Small intestine (tissue), 16 donors: ENCODE results near the gene JUNB. TPM values are rescaled to one million over a fixed set of nuclear protein-coding genes. Genes with fewer than 3 reads are reported as not detected.

Experiments used
- DNase-seq, 2 donors: peaks; one replicate each; pipeline versions ENCODE4 v3.0.0 to v3.0.0-alpha.2; 2013
- FAIRE-seq: peaks from 2 replicates; lab custom pipeline; 2012; peaks lifted over from hg19 to GRCh38; lab: Jason Lieb, UNC
- H3K27ac ChIP-seq, 3 donors: one replicate each; pipeline ENCODE4 v1.5.1; 2013; ENCODE audit warnings: low read length in 2 of 3, mild to moderate bottlenecking in 2 of 3, control low read depth in 1 of 3, inconsistent platforms in 1 of 3, low read depth in 1 of 3, moderate library complexity in 1 of 3
- H3K27me3 ChIP-seq, 3 donors: one replicate each; pipeline ENCODE4 v1.6.1; 2013; ENCODE audit warnings: low read length in 3 of 3, inconsistent platforms in 1 of 3; ENCODE audit not compliant: control insufficient read depth in 3 of 3, insufficient read depth in 3 of 3
- H3K36me3 ChIP-seq, 3 donors: one replicate each; pipeline ENCODE4 v1.6.1; 2013; ENCODE audit warnings: low read length in 3 of 3, inconsistent platforms in 1 of 3, low read depth in 1 of 3, mild to moderate bottlenecking in 1 of 3, moderate library complexity in 1 of 3; ENCODE audit not compliant: control insufficient read depth in 3 of 3, insufficient read depth in 2 of 3
- H3K4me1 ChIP-seq, 3 donors: one replicate each; pipeline ENCODE4 v1.6.1; 2013; ENCODE audit warnings: low read length in 2 of 3, inconsistent platforms in 1 of 3, low read depth in 1 of 3, mild to moderate bottlenecking in 1 of 3, moderate library complexity in 1 of 3; ENCODE audit not compliant: control insufficient read depth in 3 of 3, insufficient read depth in 2 of 3
- H3K4me3 ChIP-seq, 3 donors: one replicate each; pipeline ENCODE4 v1.5.1; 2013; ENCODE audit warnings: low read length in 3 of 3, control low read depth in 1 of 3, inconsistent platforms in 1 of 3, low read depth in 1 of 3, mild to moderate bottlenecking in 1 of 3, moderate library complexity in 1 of 3
- H3K9me3 ChIP-seq, 2 donors: one replicate each; pipeline ENCODE4 v1.6.1; 2013; ENCODE audit warnings: low read depth in 1 of 2, low read length in 1 of 2; ENCODE audit not compliant: control insufficient read depth in 2 of 2, insufficient read depth in 1 of 2
- WGBS, 3 donors: extraction: QIAGEN DNeasy Blood & Tissue Kit; methylation state at CpG; one replicate each; pipeline ENCODE4 v1.1.7; 2013; 5-methylcytosine and 5-hydroxymethylcytosine counted together
- long read RNA-seq, 10 donors: transcript quantifications; one replicate each; lab custom pipeline, GENCODE V29; 2026
- polyA plus RNA-seq, 4 donors: library from polyadenylated mRNA; stranded (reverse) in 3 of 4; unstranded in 1 of 4; fragments of 200-250 nt in 3 of 4; fragments of 120-200 nt in 1 of 4; gene quantifications; one replicate each; pipeline versions ENCODE4 v1.2.1 to v1.2.3, GENCODE V29; 2013
- donor health status: healthy with polysubstance abuse.
- donor health status: control.
- donor health status: control.
- donor health status: Bipolar disorder and iron deficiency.
- donor health status: healthy.

The JUNB gene
- polyA plus RNA-seq: 100 to 1,000 TPM in 2 of 4 donors, 10 to 100 TPM in 2; 44.7 to 234 (median 135) TPM
- long read RNA-seq, donor 1: 0 reads
- long read RNA-seq, donor 2, transcript JUNB-201 (1 exons, 1,820 nt): major isoform, 79 of 79 reads
- long read RNA-seq, donor 2, partial matches to known transcripts: 0 of 79 reads
- long read RNA-seq, donor 2, other reads (novel, unspliced or antisense): 0 of 79 reads
- long read RNA-seq, donor 3, transcript JUNB-201 (1 exons, 1,820 nt): major isoform, 166 of 166 reads
- long read RNA-seq, donor 3, partial matches to known transcripts: 0 of 166 reads
- long read RNA-seq, donor 3, other reads (novel, unspliced or antisense): 0 of 166 reads
- long read RNA-seq, donor 4, transcript JUNB-201 (1 exons, 1,820 nt): major isoform, 5 of 5 reads
- long read RNA-seq, donor 4, partial matches to known transcripts: 0 of 5 reads
- long read RNA-seq, donor 4, other reads (novel, unspliced or antisense): 0 of 5 reads
- long read RNA-seq, donor 5, transcript JUNB-201 (1 exons, 1,820 nt): major isoform, 56 of 56 reads
- long read RNA-seq, donor 5, partial matches to known transcripts: 0 of 56 reads
- long read RNA-seq, donor 5, other reads (novel, unspliced or antisense): 0 of 56 reads
- long read RNA-seq, donor 6, transcript JUNB-201 (1 exons, 1,820 nt): major isoform, 110 of 110 reads
- long read RNA-seq, donor 6, partial matches to known transcripts: 0 of 110 reads
- long read RNA-seq, donor 6, other reads (novel, unspliced or antisense): 0 of 110 reads
- long read RNA-seq, donor 7, transcript JUNB-201 (1 exons, 1,820 nt): major isoform, 381 of 381 reads
- long read RNA-seq, donor 7, partial matches to known transcripts: 0 of 381 reads
- long read RNA-seq, donor 7, other reads (novel, unspliced or antisense): 0 of 381 reads
- long read RNA-seq, donor 8, transcript JUNB-201 (1 exons, 1,820 nt): major isoform, 16 of 16 reads
- long read RNA-seq, donor 8, partial matches to known transcripts: 0 of 16 reads
- long read RNA-seq, donor 8, other reads (novel, unspliced or antisense): 0 of 16 reads
- long read RNA-seq, donor 9, transcript JUNB-201 (1 exons, 1,820 nt): major isoform, 98 of 98 reads
- long read RNA-seq, donor 9, partial matches to known transcripts: 0 of 98 reads
- long read RNA-seq, donor 9, other reads (novel, unspliced or antisense): 0 of 98 reads
- long read RNA-seq, donor 10, transcript JUNB-201 (1 exons, 1,820 nt): major isoform, 86 of 86 reads
- long read RNA-seq, donor 10, partial matches to known transcripts: 0 of 86 reads
- long read RNA-seq, donor 10, other reads (novel, unspliced or antisense): 0 of 86 reads

GRCh38 chr19:12791345-12792050 is at the start of gene JUNB:
Gene JUNB (plus strand): TSS chr19:12791486. CDS start chr19:12791772, 286 bp downstream.
- Histone ChIP-seq H3K27ac (peak within 1 kb of the TSS; percentile 98 to 99 (median 98)), H3K27me3 (no peaks in the 10 kb centered on the region), H3K9me3 (no peaks in the 10 kb centered on the region), H3K36me3 (peaks cover 0 to 8% (median 0%) of the 10 kb centered on the region in 3 donors), H3K4me3 (peak within 1 kb of the TSS; percentile 85 to 97 (median 89)), H3K4me1 (peaks cover 0 to 61% (median 3%) of the 10 kb centered on the region in 3 donors)
- WGBS, 3 donors: 0% methylated on average over 50 to 73 of the region's 73 CpGs
- FAIRE-seq (no peak), DNase-seq (peak; percentile 97 to 99)

- FAIRE-seq (no peak), DNase-seq (no peak)
- H3K27ac ChIP-seq: no peak overlapping the region
- H3K36me3 ChIP-seq: peaks cover 5 to 67% (median 24%) of the 10 kb centered on the region in 3 donors
- H3K4me1 ChIP-seq: no peaks in the 10 kb centered on the region
- peaks cover 0 to 19% of the 10 kb centered on the region in 2 donors for H3K9me3 ChIP-seq
- WGBS, 3 donors: 83 to 91% (median 87%) methylated on average over 20 to 22 of the region's 22 CpGs
- no peak overlapping the region for H3K4me3 ChIP-seq
- peaks cover 0 to 12% (median 0%) of the 10 kb centered on the region in 3 donors for H3K27me3 ChIP-seq
Observed at GRCh38 chr19:12745166-12745897, 46.0 kb upstream of the JUNB start.

DNA sequence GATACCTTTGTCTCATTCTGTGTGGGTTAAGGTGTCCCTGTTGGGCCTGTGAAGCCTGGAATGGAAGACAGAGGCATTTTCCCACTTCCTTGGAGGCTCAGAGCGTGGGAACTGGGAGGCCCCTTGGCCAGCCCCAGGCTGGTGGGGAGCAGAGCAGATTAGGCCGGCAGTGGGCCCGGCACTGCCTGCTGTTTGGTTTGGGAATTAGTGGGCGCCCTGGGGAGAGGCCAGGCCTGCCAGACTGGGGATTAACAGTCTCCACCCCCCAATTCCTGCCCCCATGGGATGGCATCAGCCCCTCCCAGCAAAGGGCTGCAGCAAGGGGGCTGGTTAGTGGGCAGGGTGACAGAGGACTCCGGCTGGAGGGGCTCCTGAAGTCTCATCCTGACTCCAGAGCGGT is 42.8 kb upstream of the JUNB start:
- peaks cover 0 to 28% (median 3%) of the 10 kb centered on the region in 3 donors for H3K27me3 ChIP-seq

DNA sequence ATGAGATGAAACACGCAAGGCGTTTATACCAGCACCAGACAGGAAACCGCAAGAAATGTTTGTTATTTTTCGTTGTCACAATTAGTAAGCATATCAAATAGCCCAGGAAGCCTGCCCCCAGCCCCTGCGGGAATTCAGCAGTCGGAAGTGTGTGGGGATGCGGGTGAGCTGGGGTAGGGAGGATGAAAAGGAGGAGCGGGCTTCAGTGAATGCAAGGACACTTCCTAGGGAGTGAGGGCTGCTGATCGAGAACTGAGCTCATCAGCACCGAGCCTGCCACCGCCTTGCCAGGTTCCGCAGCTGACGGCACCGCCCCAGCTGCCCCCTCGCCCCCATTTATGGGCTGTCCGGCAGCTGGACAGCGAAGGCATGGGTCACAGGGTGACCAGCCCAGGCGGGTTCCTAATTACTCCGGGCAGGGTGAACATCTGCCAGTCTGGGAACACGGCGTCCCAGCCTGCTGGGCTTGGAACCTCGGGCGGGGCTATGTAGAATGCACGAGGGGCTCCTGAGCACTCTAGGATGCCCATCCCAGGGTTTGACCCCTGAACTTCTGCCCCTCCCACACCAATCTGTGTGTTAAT is 41.3 kb upstream of the JUNB start:
- Histone ChIP-seq H3K4me1 (no peaks in the 10 kb centered on the region), H3K27me3 (peaks cover 0 to 29% (median 3%) of the 10 kb centered on the region in 3 donors), H3K36me3 (peaks cover 5 to 36% (median 20%) of the 10 kb centered on the region in 3 donors), H3K27ac (no peak overlapping the region), H3K9me3 (peaks cover 0 to 19% of the 10 kb centered on the region in 2 donors), H3K4me3 (no peak overlapping the region)
- WGBS, 3 donors: 23 to 36% (median 28%) methylated on average over 18 to 24 of the region's 24 CpGs
- DNase-seq: peak in 1 of 2 donors; percentile 50
- no peak for FAIRE-seq

More for the DNA sequence above, 42.8 kb upstream of the JUNB start:
- peaks cover 5 to 47% (median 24%) of the 10 kb centered on the region in 3 donors for H3K36me3 ChIP-seq
- no peak overlapping the region for H3K4me3 ChIP-seq
- no peaks in the 10 kb centered on the region for H3K4me1 ChIP-seq
- peaks cover 0 to 19% of the 10 kb centered on the region in 2 donors for H3K9me3 ChIP-seq
- no peak for FAIRE-seq
- no peak for DNase-seq
- 71 to 83% (median 82%) methylated on average over 5 to 6 of the region's 6 CpGs for WGBS, 3 donors
- H3K27ac ChIP-seq: no peak overlapping the region

DNA sequence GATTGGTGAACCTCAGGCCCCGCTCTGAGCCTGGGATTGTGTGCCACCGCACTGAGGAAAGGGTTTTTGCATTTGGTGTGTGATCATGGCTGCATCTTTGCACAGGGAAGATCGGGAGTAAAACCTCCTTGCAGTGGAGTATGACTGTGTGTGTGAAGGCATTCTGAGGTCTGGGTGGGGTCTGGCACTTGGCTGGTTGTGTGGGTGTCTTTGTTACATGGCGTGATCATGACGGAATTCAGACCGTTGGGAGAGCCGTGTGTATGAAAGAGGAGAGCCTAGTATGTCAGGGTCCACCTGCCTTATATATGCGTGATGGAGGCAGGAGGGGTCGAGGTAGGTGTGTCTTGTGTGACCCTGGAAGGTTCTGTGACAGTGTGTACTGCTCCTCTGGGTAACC is 40.4 kb upstream of the JUNB start:
- Histone ChIP-seq H3K27me3 (peaks cover 0 to 35% (median 3%) of the 10 kb centered on the region in 3 donors), H3K4me1 (no peaks in the 10 kb centered on the region), H3K4me3 (no peak overlapping the region), H3K9me3 (peaks cover 0 to 19% of the 10 kb centered on the region in 2 donors), H3K27ac (no peak overlapping the region), H3K36me3 (peaks cover 5 to 28% (median 14%) of the 10 kb centered on the region in 3 donors)
- 49 to 74% (median 58%) methylated on average over 9 of the region's 9 CpGs for WGBS, 3 donors
- FAIRE-seq (no peak), DNase-seq (no peak)

DNA sequence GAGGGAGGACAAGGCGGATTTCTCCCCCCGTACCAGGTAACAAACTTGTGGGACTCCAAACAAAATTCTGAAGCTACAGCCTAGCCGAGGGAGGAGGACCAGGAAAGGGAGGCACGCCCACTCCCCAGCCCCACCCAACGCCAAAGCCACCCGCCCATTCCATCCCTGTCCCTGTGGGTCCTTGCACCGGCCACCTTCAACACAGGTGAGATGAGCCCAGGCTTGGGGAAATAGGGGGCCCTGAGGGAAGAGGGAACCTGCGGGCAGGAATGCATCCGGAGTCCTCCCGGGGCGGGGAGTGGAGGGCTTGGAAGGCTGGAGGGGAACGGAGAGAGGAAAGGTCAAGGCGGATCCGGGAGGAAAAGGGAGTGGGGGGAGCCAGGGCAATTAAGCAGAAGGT is 39.7 kb upstream of the JUNB start, which contains the start of gene BEST2:
BEST2 (plus strand) TSS at position 157 of the 400 bp plus-strand sequence. CDS start 802 bp downstream, outside the sequence.
- DNase-seq (no peak), FAIRE-seq (no peak)
- Histone ChIP-seq H3K9me3 (peaks cover 0 to 16% of the 10 kb centered on the region in 2 donors), H3K4me1 (no peaks in the 10 kb centered on the region), H3K36me3 (peaks cover 5 to 20% (median 11%) of the 10 kb centered on the region in 3 donors), H3K27me3 (peaks cover 0 to 35% (median 3%) of the 10 kb centered on the region in 3 donors), H3K27ac (no peak within 1 kb of the TSS), H3K4me3 (no peak within 1 kb of the TSS)
- WGBS, 3 donors: 27 to 51% (median 37%) methylated on average over 12 to 14 of the region's 14 CpGs
